HepG2 (cell line): ENCODE measurements around the gene CYSRT1. TPM values are rescaled to one million over a fixed set of nuclear protein-coding genes. Genes with fewer than 3 reads are reported as not detected.

Experiments used
- ATF7-NPFF ChIP-seq: sonication (generic); formaldehyde crosslinking; IDR thresholded peaks from 2 replicates; pipeline ENCODE4 v1.8.1; 2023; ENCODE audit warnings: mild to moderate bottlenecking, low read depth, missing genetic modification reagents, moderate library complexity
- DMAP1 ChIP-seq: IDR thresholded peaks from 2 replicates; pipeline ENCODE4 v1.6.1; 2016
- GMEB2 ChIP-seq: IDR thresholded peaks from 2 replicates; pipeline ENCODE4 v1.6.1; 2016; ENCODE audit warnings: missing biosample characterization, missing genetic modification reagents, low read depth
- HOXA5 ChIP-seq: sonication (generic); formaldehyde crosslinking; IDR thresholded peaks from 2 replicates; pipeline ENCODE4 v1.4.0; 2020; ENCODE audit warnings: missing genetic modification reagents
- MED8 ChIP-seq: sonication (generic); formaldehyde crosslinking; IDR thresholded peaks from 2 replicates; pipeline ENCODE4 v1.8.1; 2023; ENCODE audit warnings: mild to moderate bottlenecking, missing genetic modification reagents; ENCODE audit not compliant: insufficient replicate concordance
- NR2F2 ChIP-seq: IDR thresholded peaks from 2 replicates; pipeline ENCODE4 v1.6.1; 2012; ENCODE audit warnings: low read depth, inconsistent platforms, borderline replicate concordance
- RELA ChIP-seq: sonication (generic); formaldehyde crosslinking; IDR thresholded peaks from 2 replicates; pipeline ENCODE4 v1.4.0; 2020; ENCODE audit warnings: missing genetic modification reagents
- SKI ChIP-seq: fragments of 450-650 bp; IDR thresholded peaks from one replicate; pipeline ENCODE4 v1.6.1; 2018; ENCODE audit warnings: mild to moderate bottlenecking; ENCODE audit not compliant: partially characterized antibody
- SUZ12 ChIP-seq: fragments of 150-350 bp; IDR thresholded peaks from 2 replicates; pipeline ENCODE4 v1.6.1; 2014; ENCODE audit warnings: low read depth, low read length
- UBTF ChIP-seq: sonication (generic); formaldehyde crosslinking; IDR thresholded peaks from 2 replicates; pipeline ENCODE4 v1.4.0; 2020; ENCODE audit warnings: mild to moderate bottlenecking, missing genetic modification reagents
- ZFX ChIP-seq: sonication (generic); formaldehyde crosslinking; IDR thresholded peaks from 2 replicates; pipeline ENCODE4 v1.4.0; 2020; ENCODE audit warnings: mild to moderate bottlenecking, low read depth, missing genetic modification reagents, moderate library complexity
- ZMYM3 ChIP-seq: sonication (generic); formaldehyde crosslinking; IDR thresholded peaks from 2 replicates; pipeline ENCODE4 v1.5.1; 2020; ENCODE audit warnings: mild to moderate bottlenecking, missing genetic modification reagents
- ZNF138 ChIP-seq: sonication (generic); formaldehyde crosslinking; IDR thresholded peaks from 2 replicates; pipeline ENCODE4 v1.5.0; 2020; ENCODE audit warnings: mild to moderate bottlenecking, low read depth, missing genetic modification reagents
- ZNF160 ChIP-seq: sonication (generic); formaldehyde crosslinking; IDR thresholded peaks from 2 replicates; pipeline ENCODE4 v1.8.0; 2022; ENCODE audit warnings: mild to moderate bottlenecking, inconsistent platforms, missing genetic modification reagents
- ZNF337 ChIP-seq: sonication (generic); formaldehyde crosslinking; IDR thresholded peaks from 2 replicates; pipeline ENCODE4 v1.5.1; 2020; ENCODE audit warnings: missing genetic modification reagents, low read depth, mild to moderate bottlenecking, borderline replicate concordance
- ZNF547 ChIP-seq: sonication (generic); formaldehyde crosslinking; IDR thresholded peaks from 2 replicates; pipeline ENCODE4 v1.5.1; 2020; ENCODE audit warnings: mild to moderate bottlenecking, missing genetic modification reagents
- ZNF577 ChIP-seq: sonication (generic); formaldehyde crosslinking; IDR thresholded peaks from 2 replicates; pipeline ENCODE4 v1.4.0; 2020; ENCODE audit warnings: mild to moderate bottlenecking, low read depth, missing genetic modification reagents, borderline replicate concordance
- ZNF777 ChIP-seq: sonication (generic); formaldehyde crosslinking; IDR thresholded peaks from 2 replicates; pipeline ENCODE4 v1.4.0; 2020; ENCODE audit warnings: missing genetic modification reagents
- ZNF784 ChIP-seq: sonication (generic); formaldehyde crosslinking; IDR thresholded peaks from 2 replicates; pipeline ENCODE4 v1.5.1; 2020; ENCODE audit warnings: missing genetic modification reagents, mild to moderate bottlenecking, borderline replicate concordance
- ZNF790 ChIP-seq: sonication (generic); formaldehyde crosslinking; IDR thresholded peaks from 2 replicates; pipeline ENCODE4 v1.8.0; 2022; ENCODE audit warnings: missing genetic modification reagents, mild to moderate bottlenecking, borderline replicate concordance
- ZSCAN31 ChIP-seq: sonication (generic); formaldehyde crosslinking; IDR thresholded peaks from 2 replicates; pipeline ENCODE4 v1.5.0; 2020; ENCODE audit warnings: low read depth, mild to moderate bottlenecking, missing genetic modification reagents
- ZZZ3 ChIP-seq: sonication (generic); formaldehyde crosslinking; IDR thresholded peaks from 2 replicates; pipeline ENCODE4 v1.4.0; 2020; ENCODE audit warnings: missing genetic modification reagents, mild to moderate bottlenecking, borderline replicate concordance
- polyA plus RNA-seq, 8 experiments: library from polyadenylated mRNA; depleted of rRNA in 3 of 8; stranded (reverse) in 7 of 8; unstranded in 1 of 8; fragments of >200 nt; fragmentation: Illumina TruSeq in 4 of 8; extraction: Trizol in 4 of 8; gene quantifications; 2 replicates each; pipeline versions ENCODE4 v1.2.1 to v1.2.3, GENCODE V29; 2011 to 2016; ENCODE audit warnings: low read depth in 4 of 8, missing spikeins in 1 of 8, mixed read lengths in 1 of 8; ENCODE audit not compliant: insufficient read depth in 1 of 8
- total RNA-seq, 5 experiments: library from RNA; depleted of rRNA; stranded (reverse); fragments of >200 nt; fragmentation: Illumina TruSeq; extraction: Trizol; gene quantifications; 2 replicates each; pipeline ENCODE4 v1.2.3, GENCODE V29; 2016; ENCODE audit warnings: low read depth in 1 of 5
- TF ChIP-seq, protein P1 (sequence below): sonication (generic); formaldehyde crosslinking; conservative IDR thresholded peaks from 2 replicates; pipeline ENCODE4 v1.8.0; 2022; ENCODE audit warnings: low read depth, missing genetic modification reagents

Gene CYSRT1
- total and polyA plus RNA-seq, 2 of the 13 experiments (the other 11 are each of a cell fraction or from before 2014, with no cell fraction given) = 1.5 to 2.1 TPM

GRCh38 chr9:137188490-137189296 is 36.3 kb upstream of the CYSRT1 start, which contains the start of the genes ANAPC2 and SSNA1 (continued):
- TF ChIP-seq GMEB2 (CRISPR knock-in tag) (peak; percentile 80), ZNF547 (CRISPR knock-in tag) (peak; percentile 94; the same call in 1 of the 2 replicates), ZNF160 (CRISPR knock-in tag) (peak; percentile 21; the same call in 1 of the 2 replicates), MED8 (CRISPR knock-in tag) (peak; percentile 70), ZNF337 (CRISPR knock-in tag) (no peak), ZNF777 (CRISPR knock-in tag) (peak; percentile 89), DMAP1 (CRISPR knock-in tag) (peak; percentile 76), SKI (peak; percentile 93), RELA (CRISPR knock-in tag) (peak; percentile 64; the same call in 1 of the 2 replicates), HOXA5 (CRISPR knock-in tag) (peak; percentile 91; the same call in 1 of the 2 replicates), SUZ12 (no peak), ZNF790 (0 out of 2 replicates have a peak, but pooled peaks have one; percentile 32), ZNF138 (CRISPR knock-in tag) (peak; percentile 53; the same call in 1 of the 2 replicates), NR2F2 (peak; percentile 8; the same call in 1 of the 2 replicates), ZNF784 (CRISPR knock-in tag) (peak; percentile 95), ZNF577 (no peak), UBTF (CRISPR knock-in tag) (peak; percentile 90), ZZZ3 (CRISPR knock-in tag) (peak; percentile 90; the same call in 1 of the 2 replicates), ZFX (CRISPR knock-in tag) (peak; percentile 93), ZSCAN31 (peak; percentile 64), ZMYM3 (CRISPR knock-in tag) (no peak), ATF7-NPFF (CRISPR knock-in tag) (peak; percentile 32; the same call in 1 of the 2 replicates)
- TF ChIP-seq, protein P1, sequence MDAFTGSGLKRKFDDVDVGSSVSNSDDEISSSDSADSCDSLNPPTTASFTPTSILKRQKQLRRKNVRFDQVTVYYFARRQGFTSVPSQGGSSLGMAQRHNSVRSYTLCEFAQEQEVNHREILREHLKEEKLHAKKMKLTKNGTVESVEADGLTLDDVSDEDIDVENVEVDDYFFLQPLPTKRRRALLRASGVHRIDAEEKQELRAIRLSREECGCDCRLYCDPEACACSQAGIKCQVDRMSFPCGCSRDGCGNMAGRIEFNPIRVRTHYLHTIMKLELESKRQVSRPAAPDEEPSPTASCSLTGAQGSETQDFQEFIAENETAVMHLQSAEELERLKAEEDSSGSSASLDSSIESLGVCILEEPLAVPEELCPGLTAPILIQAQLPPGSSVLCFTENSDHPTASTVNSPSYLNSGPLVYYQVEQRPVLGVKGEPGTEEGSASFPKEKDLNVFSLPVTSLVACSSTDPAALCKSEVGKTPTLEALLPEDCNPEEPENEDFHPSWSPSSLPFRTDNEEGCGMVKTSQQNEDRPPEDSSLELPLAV = no peak
